K562 (cell line): ENCODE measurements around the gene KHDRBS2. TPM values are rescaled to one million over a fixed set of nuclear protein-coding genes. Genes with fewer than 3 reads are reported as not detected.

ENCODE experiments used
- BHLHE40 ChIP-seq: IDR thresholded peaks from 2 replicates; pipeline ENCODE4 v1.6.1; 2011; ENCODE audit warnings: low read length, improper control_type of control experiment
- MED1 ChIP-seq: sonication (generic); formaldehyde crosslinking; IDR thresholded peaks from 2 replicates; pipeline ENCODE4 v1.8.1; 2023; ENCODE audit warnings: missing genetic modification reagents, borderline replicate concordance
- PBX2 ChIP-seq, 2 experiments: IDR thresholded peaks in 1 of 2; conservative IDR thresholded peaks in 1 of 2; 2 replicates each; pipeline ENCODE4 v1.6.1; 2016; ENCODE audit warnings: low read depth in 2 of 2, mild to moderate bottlenecking in 1 of 2, missing compliant biosample characterization in 1 of 2, missing genetic modification characterization in 1 of 2, moderate library complexity in 1 of 2
- ZFX ChIP-seq: sonication (generic); formaldehyde crosslinking; IDR thresholded peaks from 2 replicates; pipeline ENCODE4 v1.8.0; 2022; ENCODE audit warnings: mild to moderate bottlenecking, missing genetic modification reagents, moderate library complexity
- ZNF407 ChIP-seq: fragments of 450-650 bp; IDR thresholded peaks from 2 replicates; pipeline ENCODE4 v1.6.1; 2016; ENCODE audit warnings: low read depth
- polyA plus RNA-seq, 8 experiments: library from polyadenylated mRNA; depleted of rRNA in 4 of 8; stranded (reverse) in 5 of 8; unstranded in 3 of 8; fragments of >200 nt; fragmentation: Nextera tagmentation in 2 of 8; fragmentation: Illumina TruSeq in 1 of 8; extraction: Ambion mirVana in 2 of 8; extraction: Trizol in 1 of 8; gene quantifications; 2 replicates each; pipeline versions ENCODE4 v1.2.1 to v1.2.3, GENCODE V29; 2011 to 2014; ENCODE audit warnings: inconsistent platforms in 1 of 8, missing spikeins in 1 of 8
- total RNA-seq, 7 experiments: library from RNA; depleted of rRNA in 6 of 7; stranded (reverse); fragments of >200 nt in 6 of 7; fragmentation: Illumina TruSeq in 2 of 7; extraction: Trizol in 2 of 7; gene quantifications; 2 replicates each; pipeline versions ENCODE4 v1.2.1 to v1.2.3, GENCODE V29; 2011 to 2021; ENCODE audit warnings: low replicate concordance in 1 of 7

KHDRBS2 gene
- total and polyA plus RNA-seq, 9 of the 15 experiments (the other 6 are each of a cell fraction or from before 2014, with no cell fraction given), result not detected

- TF ChIP-seq PBX2 (CRISPR knock-in tag; IDR thresholded peaks at IDR 0.05; ENCODE audit: low read depth) (no peak), PBX2 (tag; conservative IDR thresholded peaks at IDR 0.05; ENCODE audit: low read depth) (no peak), BHLHE40 (no peak), ZFX (CRISPR knock-in tag) (no peak), MED1 (CRISPR knock-in tag) (no peak), ZNF407 (no peak)
Observed at GRCh38 chr6:62009445-62009844, 276.6 kb downstream of the KHDRBS2 start (continued).
